BLaER1 treated with 17β-estradiol and CSF1 and Interleukin-3, amounts not matched to agents 10 nM and 100 nM (cell line): ENCODE data around the gene CFAP45.

Experiments
- H3K27ac ChIP-seq, 11 experiments: shearing (Covaris generic); formaldehyde crosslinking; 2 replicates each; pipeline ENCODE4 v1.8.1; 2022
- H3K27me3 ChIP-seq, 11 experiments: shearing (Covaris generic); formaldehyde crosslinking; 2 replicates each; pipeline ENCODE4 v1.8.1; 2022
- H3K36me3 ChIP-seq, 11 experiments: shearing (Covaris generic); formaldehyde crosslinking; 2 replicates each; pipeline ENCODE4 v1.8.1; 2022
- H3K4me1 ChIP-seq, 10 experiments: shearing (Covaris generic); formaldehyde crosslinking; 2 replicates each; pipeline ENCODE4 v1.8.1; 2022
- H3K4me2 ChIP-seq, 11 experiments: shearing (Covaris generic); formaldehyde crosslinking; 2 replicates each; pipeline ENCODE4 v1.8.1; 2022
- H3K4me3 ChIP-seq, 10 experiments: shearing (Covaris generic); formaldehyde crosslinking; 2 replicates each; pipeline ENCODE4 v1.8.1; 2022
- H3K9ac ChIP-seq, 11 experiments: shearing (Covaris generic); formaldehyde crosslinking; 2 replicates each; pipeline ENCODE4 v1.8.1; 2022
- H3K9me3 ChIP-seq, 11 experiments: shearing (Covaris generic); formaldehyde crosslinking; replicated peaks in 1 of 11; 2 replicates each; pipeline ENCODE4 v1.8.1; 2022
- H4K20me1 ChIP-seq, 11 experiments: shearing (Covaris generic); formaldehyde crosslinking; 2 replicates each; pipeline ENCODE4 v1.8.1; 2022
- Cebpa-rat ChIP-seq, 11 experiments: shearing (Covaris generic); IDR thresholded peaks; 2 replicates each; pipeline ENCODE4 v1.8.1; 2022

The CFAP45 gene

DNA sequence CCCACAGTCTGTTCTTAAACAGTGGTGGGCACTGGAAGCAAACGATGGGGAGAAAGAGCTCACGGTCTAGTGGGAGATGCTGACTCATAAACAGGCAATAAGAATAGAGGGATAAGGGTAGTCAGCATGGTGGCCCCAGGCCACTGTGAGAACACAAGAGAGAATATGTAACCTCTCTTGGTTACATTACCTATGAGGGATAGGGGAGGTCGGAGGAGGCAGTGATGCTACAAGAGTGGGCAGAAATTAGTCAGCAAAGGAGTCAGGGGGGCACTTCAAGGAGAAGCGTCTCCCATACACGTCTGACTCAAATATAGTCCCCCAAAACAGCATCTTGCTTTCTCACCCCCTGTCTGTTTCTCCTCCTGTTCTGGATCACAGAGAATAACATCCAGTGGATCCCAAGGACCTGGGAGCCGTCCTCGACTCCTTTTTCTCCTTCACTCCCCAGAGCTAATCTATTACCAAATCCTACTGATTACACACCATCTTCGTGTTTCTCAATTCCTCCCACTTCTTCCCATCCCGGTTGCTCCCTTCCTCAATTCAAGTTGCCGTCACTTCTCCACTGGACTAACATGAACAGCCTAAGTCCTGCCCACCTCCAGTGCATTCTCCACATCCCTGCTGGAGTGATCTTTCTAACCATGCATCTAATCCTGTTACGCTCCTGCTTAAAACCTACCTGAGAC, 71.2 kb downstream of the CFAP45 start:
- Histone ChIP-seq H3K27ac (peak overlapping the region in 5 of 11 experiments; percentile 16 to 78 (median 63); a peak in 9 of 22 replicates), H3K27me3 (no peaks in the 10 kb centered on the region), H3K4me2 (peak overlapping the region in 8 of 11 experiments; percentile 27 to 98 (median 72); a peak in 14 of 22 replicates), H3K9me3 (no peaks in the 10 kb centered on the region), H3K9ac (peak overlapping the region in 4 of 11 experiments; percentile 11 to 77 (median 57); a peak in 7 of 22 replicates), H3K4me3 (peak overlapping the region in 3 of 10 experiments; percentile 57 to 71 (median 65); a peak in 6 of 20 replicates), H4K20me1 (peaks cover 0 to 44% (median 0%) of the 10 kb centered on the region in 11 experiments; a peak in 4 of 22 replicates), H3K36me3 (peaks cover 0 to 45% (median 0%) of the 10 kb centered on the region in 11 experiments; a peak in 6 of 22 replicates), H3K4me1 (peaks cover 5 to 96% (median 42%) of the 10 kb centered on the region in 10 experiments; a peak in 18 of 20 replicates)
- peak in 1 of 11 experiments; percentile 52; a peak in 1 of 22 replicates for TF ChIP-seq Cebpa-rat (IDR thresholded peaks at IDR 0.05)

GRCh38 chr1:159828176-159828575, 71.8 kb downstream of the CFAP45 start:
- H3K4me2 ChIP-seq: peak overlapping the region in 7 of 11 experiments; percentile 44 to 98 (median 72); a peak in 10 of 22 replicates
- no peaks in the 10 kb centered on the region for H3K9me3 ChIP-seq
- H3K4me3 ChIP-seq: peak overlapping the region in 3 of 10 experiments; percentile 57 to 71 (median 65); a peak in 6 of 20 replicates
- H3K27me3 ChIP-seq: no peaks in the 10 kb centered on the region
- peaks cover 0 to 39% (median 0%) of the 10 kb centered on the region in 11 experiments; a peak in 4 of 22 replicates for H4K20me1 ChIP-seq
- peak overlapping the region in 3 of 11 experiments; percentile 39 to 77 (median 75); a peak in 5 of 22 replicates for H3K9ac ChIP-seq
- H3K36me3 ChIP-seq: peaks cover 0 to 40% (median 0%) of the 10 kb centered on the region in 11 experiments; a peak in 6 of 22 replicates
- no peak for TF ChIP-seq Cebpa-rat (IDR thresholded peaks at IDR 0.05)
- peak overlapping the region in 4 of 11 experiments; percentile 45 to 78 (median 65); a peak in 8 of 22 replicates for H3K27ac ChIP-seq
- peaks cover 5 to 97% (median 42%) of the 10 kb centered on the region in 10 experiments; a peak in 18 of 20 replicates for H3K4me1 ChIP-seq

DNA sequence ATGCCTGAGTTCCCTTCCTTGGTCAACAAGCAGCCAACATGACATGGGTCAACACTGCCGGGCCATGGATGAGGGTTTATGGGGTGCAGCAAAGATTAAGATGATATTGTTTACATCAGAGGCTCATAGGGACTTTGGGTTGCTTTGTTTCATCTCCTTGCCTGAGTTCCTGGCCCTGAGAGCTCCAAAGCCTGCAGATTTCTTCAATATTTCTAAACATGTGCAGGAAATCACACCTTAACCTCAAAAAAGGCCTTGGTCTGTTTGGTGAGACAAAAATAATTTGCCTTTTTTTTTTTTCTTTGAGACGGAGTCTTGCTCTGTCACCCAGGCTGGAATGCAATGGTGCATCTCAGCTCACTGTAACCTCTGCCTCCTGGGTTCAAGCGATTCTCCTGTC, 72.4 kb downstream of the CFAP45 start:
- Histone ChIP-seq H3K27me3 (no peaks in the 10 kb centered on the region), H3K4me3 (peak overlapping the region in 4 of 10 experiments; percentile 14 to 71 (median 61); a peak in 6 of 20 replicates), H3K9me3 (no peaks in the 10 kb centered on the region), H3K4me2 (peak overlapping the region in 7 of 11 experiments; percentile 33 to 98 (median 72); a peak in 12 of 22 replicates), H4K20me1 (peaks cover 0 to 33% (median 0%) of the 10 kb centered on the region in 11 experiments; a peak in 4 of 22 replicates), H3K27ac (peak overlapping the region in 4 of 11 experiments; percentile 7 to 78 (median 68); a peak in 6 of 22 replicates), H3K36me3 (peaks cover 0 to 34% (median 0%) of the 10 kb centered on the region in 11 experiments; a peak in 6 of 22 replicates), H3K9ac (peak overlapping the region in 3 of 11 experiments; percentile 55 to 77 (median 75); a peak in 5 of 22 replicates), H3K4me1 (peaks cover 5 to 97% (median 42%) of the 10 kb centered on the region in 10 experiments; a peak in 18 of 20 replicates)
- TF ChIP-seq Cebpa-rat (IDR thresholded peaks at IDR 0.05): no peak

DNA sequence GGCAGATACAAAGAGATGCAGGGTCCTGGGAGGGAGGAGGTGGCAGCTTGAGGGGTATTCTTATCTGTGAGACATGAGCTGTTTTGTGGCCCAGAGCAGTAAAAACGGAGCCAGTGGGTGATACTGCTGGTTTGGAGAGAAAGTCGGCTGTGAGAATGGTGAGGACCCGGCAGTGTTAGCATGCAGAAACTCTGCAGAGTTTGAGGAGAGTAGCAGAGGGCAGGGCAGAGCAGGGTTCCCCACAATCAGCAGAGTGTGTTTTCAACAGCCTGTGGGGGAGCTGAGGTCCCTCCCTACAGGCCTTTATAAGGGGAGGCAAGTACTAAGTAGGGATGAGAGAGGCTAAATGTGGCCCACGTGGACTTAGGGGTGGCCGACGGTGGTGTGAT, 72.9 kb downstream of the CFAP45 start:
- Histone ChIP-seq H3K9me3 (no peaks in the 10 kb centered on the region), H3K27ac (peak overlapping the region in 9 of 11 experiments; percentile 7 to 78 (median 47); a peak in 13 of 22 replicates), H3K4me2 (peak overlapping the region in 9 of 11 experiments; percentile 8 to 98 (median 60); a peak in 15 of 22 replicates), H3K9ac (peak overlapping the region in 4 of 11 experiments; percentile 21 to 77 (median 65); a peak in 6 of 22 replicates), H3K4me1 (peaks cover 5 to 97% (median 42%) of the 10 kb centered on the region in 10 experiments; a peak in 18 of 20 replicates), H4K20me1 (peaks cover 0 to 28% (median 0%) of the 10 kb centered on the region in 11 experiments; a peak in 4 of 22 replicates), H3K36me3 (peaks cover 0 to 31% (median 0%) of the 10 kb centered on the region in 11 experiments; a peak in 4 of 22 replicates), H3K4me3 (peak overlapping the region in 4 of 10 experiments; percentile 26 to 71 (median 61); a peak in 7 of 20 replicates), H3K27me3 (no peaks in the 10 kb centered on the region)
- no peak for TF ChIP-seq Cebpa-rat (IDR thresholded peaks at IDR 0.05)

- Histone ChIP-seq H3K9ac (peak within 1 kb of the TSS in 4 of 11 experiments; percentile 21 to 77 (median 65); a peak in 6 of 22 replicates), H3K4me2 (peak within 1 kb of the TSS in 10 of 11 experiments; percentile 8 to 98 (median 54); a peak in 18 of 22 replicates)
Observed at GRCh38 chr1:159826441-159827101, 73.4 kb downstream of the CFAP45 start, which contains the start of gene SLAMF8. Gene SLAMF8, plus strand, starts transcription at chr1:159826873. Its CDS starts 26 bp downstream, at chr1:159826899.

DNA sequence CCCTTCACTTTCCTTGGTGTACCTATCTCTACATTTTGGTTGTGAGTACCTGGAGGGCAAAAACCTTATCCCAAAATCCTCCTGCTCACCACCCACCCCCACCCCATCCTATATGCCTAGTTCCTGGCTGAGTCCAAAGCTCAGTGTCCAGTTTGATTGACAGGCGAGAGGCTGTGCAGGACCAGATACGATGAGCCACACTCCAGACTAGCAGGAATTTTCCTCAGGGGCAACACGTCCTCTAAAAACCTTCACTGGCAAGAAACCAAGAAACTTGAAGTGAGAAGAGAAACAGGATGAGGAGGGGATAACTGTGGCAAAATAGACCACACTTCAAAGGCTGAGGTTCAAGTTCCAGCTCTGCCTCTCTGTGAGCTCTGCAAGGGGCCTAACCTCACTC, 74.4 kb downstream of the CFAP45 start:
- no peak for TF ChIP-seq Cebpa-rat (IDR thresholded peaks at IDR 0.05)
- Histone ChIP-seq H4K20me1 (peaks cover 0 to 14% (median 0%) of the 10 kb centered on the region in 11 experiments; a peak in 2 of 22 replicates), H3K4me1 (peaks cover 5 to 96% (median 42%) of the 10 kb centered on the region in 10 experiments; a peak in 18 of 20 replicates), H3K36me3 (peaks cover 0 to 21% (median 0%) of the 10 kb centered on the region in 11 experiments; a peak in 4 of 22 replicates), H3K27me3 (no peaks in the 10 kb centered on the region), H3K9me3 (no peaks in the 10 kb centered on the region), H3K4me2 (peak overlapping the region in 9 of 11 experiments; percentile 8 to 98 (median 60); a peak in 17 of 22 replicates), H3K4me3 (peak overlapping the region in 3 of 10 experiments; percentile 57 to 71 (median 65); a peak in 6 of 20 replicates), H3K27ac (peak overlapping the region in 4 of 11 experiments; percentile 17 to 78 (median 46); a peak in 7 of 22 replicates), H3K9ac (peak overlapping the region in 2 of 11 experiments; percentile 60 to 63; a peak in 4 of 22 replicates)

More at GRCh38 chr1:159826441-159827101, 73.4 kb downstream of the CFAP45 start, which contains the start of gene SLAMF8:
- no peak for TF ChIP-seq Cebpa-rat (IDR thresholded peaks at IDR 0.05)
- H3K27me3 ChIP-seq: no peaks in the 10 kb centered on the region
- H4K20me1 ChIP-seq: peaks cover 0 to 23% (median 0%) of the 10 kb centered on the region in 11 experiments; a peak in 4 of 22 replicates
- peaks cover 5 to 97% (median 42%) of the 10 kb centered on the region in 10 experiments; a peak in 18 of 20 replicates for H3K4me1 ChIP-seq
- H3K4me3 ChIP-seq: peak within 1 kb of the TSS in 4 of 10 experiments; percentile 26 to 71 (median 61); a peak in 7 of 20 replicates
- H3K9me3 ChIP-seq: no peaks in the 10 kb centered on the region
- peaks cover 0 to 31% (median 0%) of the 10 kb centered on the region in 11 experiments; a peak in 4 of 22 replicates for H3K36me3 ChIP-seq
- H3K27ac ChIP-seq: peak within 1 kb of the TSS in 9 of 11 experiments; percentile 7 to 78 (median 47); a peak in 13 of 22 replicates

DNA sequence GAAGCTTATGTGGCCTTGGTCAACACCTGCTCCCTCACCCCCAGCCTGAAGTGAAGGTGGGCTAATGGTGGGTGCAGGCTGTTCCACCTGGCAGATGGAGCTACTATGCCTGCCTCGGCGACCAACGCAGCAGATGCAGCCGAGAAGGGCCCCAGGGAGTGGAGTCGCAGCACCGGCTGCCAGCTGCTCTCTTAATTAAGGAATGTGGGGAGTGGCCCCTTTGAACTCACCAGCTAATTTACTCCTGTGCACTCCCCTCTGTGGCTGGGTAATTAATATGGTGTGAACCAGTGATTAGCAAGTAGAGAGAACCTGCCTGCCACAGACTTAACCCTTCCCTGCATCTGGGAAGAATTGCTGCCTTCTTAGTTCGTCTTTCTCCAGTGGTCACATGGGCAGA, 76.6 kb downstream of the CFAP45 start:
- Histone ChIP-seq H3K9me3 (no peaks in the 10 kb centered on the region), H3K4me3 (peak overlapping the region in 1 of 10 experiments; percentile 65; a peak in 2 of 20 replicates), H3K4me1 (peaks cover 5 to 75% (median 29%) of the 10 kb centered on the region in 10 experiments; a peak in 18 of 20 replicates), H3K36me3 (peaks cover 0 to 12% (median 0%) of the 10 kb centered on the region in 11 experiments; a peak in 2 of 22 replicates), H4K20me1 (peaks cover 0 to 7% (median 0%) of the 10 kb centered on the region in 11 experiments; a peak in 1 of 22 replicates), H3K4me2 (peak overlapping the region in 3 of 11 experiments; percentile 80 to 98 (median 94); a peak in 6 of 22 replicates), H3K9ac (no peak overlapping the region), H3K27ac (no peak overlapping the region), H3K27me3 (no peaks in the 10 kb centered on the region)
- no peak for TF ChIP-seq Cebpa-rat (IDR thresholded peaks at IDR 0.05)
